GM23338 (cell line): ENCODE results near the gene CHI3L1.

Source experiments
- CREB1 ChIP-seq: fragments of 250-450 bp; sonication (Bioruptor Pico); IDR thresholded peaks from 2 replicates; pipeline ENCODE4 v1.5.0; 2020; ENCODE audit warnings: low read depth, mild to moderate bottlenecking, moderate library complexity
- EZH2 ChIP-seq: fragments of 200-600 bp; sonication (generic); IDR thresholded peaks from one replicate; pipeline ENCODE4 v1.8.0; 2017; ENCODE audit warnings: antibody characterized with exemption, mild to moderate bottlenecking, low read depth; ENCODE audit not compliant: unreplicated experiment
- EZH2phosphoT487 ChIP-seq: fragments of 200-600 bp; sonication (generic); IDR thresholded peaks from one replicate; pipeline ENCODE4 v1.8.1; 2018; ENCODE audit warnings: antibody characterized with exemption; ENCODE audit not compliant: unreplicated experiment
- JUNB ChIP-seq: IDR thresholded peaks from one replicate; pipeline ENCODE4 v1.6.1; 2016; ENCODE audit warnings: antibody characterized with exemption; ENCODE audit not compliant: unreplicated experiment
- NANOG ChIP-seq: IDR thresholded peaks from 2 replicates; pipeline ENCODE4 v1.6.1; 2016; ENCODE audit warnings: antibody characterized with exemption, borderline replicate concordance
- POLR2AphosphoS5 ChIP-seq: IDR thresholded peaks from 2 replicates; pipeline ENCODE4 v1.6.1; 2016; ENCODE audit warnings: antibody characterized with exemption, low read depth
- STAT1 ChIP-seq: IDR thresholded peaks from one replicate; pipeline ENCODE4 v1.6.1; 2016; ENCODE audit warnings: antibody characterized with exemption; ENCODE audit not compliant: unreplicated experiment
- ZNF114 ChIP-seq: fragments of 250-450 bp; sonication (Bioruptor Pico); IDR thresholded peaks from 2 replicates; pipeline ENCODE4 v1.5.0; 2020; ENCODE audit warnings: mild to moderate bottlenecking, moderate library complexity
- ZNF331 ChIP-seq: fragments of 250-450 bp; sonication (Bioruptor Pico); IDR thresholded peaks from 2 replicates; pipeline ENCODE4 v1.5.0; 2020; ENCODE audit warnings: low read depth, mild to moderate bottlenecking, moderate library complexity
- TF ChIP-seq, protein P1 (sequence below), 2 experiments: fragments of 200-600 bp in 1 of 2; sonication (generic) in 1 of 2; conservative IDR thresholded peaks; 2 replicates each; pipeline versions ENCODE4 v1.5.1 to v1.6.1; 2016 to 2017; ENCODE audit warnings: antibody characterized with exemption in 2 of 2, low read depth in 2 of 2, mild to moderate bottlenecking in 2 of 2, moderate library complexity in 1 of 2
- TF ChIP-seq, protein P2 (sequence below): IDR thresholded peaks from one replicate; pipeline ENCODE4 v1.6.1; 2018; ENCODE audit warnings: antibody characterized with exemption; ENCODE audit not compliant: unreplicated experiment
- TF ChIP-seq, protein P3 (sequence below): IDR thresholded peaks from 2 replicates; pipeline ENCODE4 v1.6.1; 2016; ENCODE audit warnings: antibody characterized with exemption
- TF ChIP-seq, protein P4 (sequence below): fragments of 250-450 bp; sonication (Bioruptor Pico); IDR thresholded peaks from 2 replicates; pipeline ENCODE4 v1.5.0; 2020; ENCODE audit warnings: mild to moderate bottlenecking, moderate library complexity

DNA sequence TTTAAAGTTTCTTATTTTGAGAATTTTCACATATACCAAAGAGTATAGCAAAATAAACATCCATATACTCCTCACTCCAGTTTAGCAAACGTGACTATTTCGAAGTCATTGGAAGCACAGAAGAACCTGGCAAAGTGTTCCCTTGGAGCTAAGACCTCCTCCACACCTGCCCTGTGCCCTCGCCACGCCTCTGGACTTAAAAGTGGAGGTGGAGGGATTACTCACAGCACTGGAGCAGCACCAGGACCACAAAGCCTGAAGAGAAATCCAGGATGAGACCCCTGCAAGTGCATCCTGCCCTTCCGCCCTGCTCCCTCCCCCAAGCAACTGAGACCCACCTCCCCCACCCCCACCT is 436 bp downstream of the CHI3L1 start:
- TF ChIP-seq, protein P1, sequence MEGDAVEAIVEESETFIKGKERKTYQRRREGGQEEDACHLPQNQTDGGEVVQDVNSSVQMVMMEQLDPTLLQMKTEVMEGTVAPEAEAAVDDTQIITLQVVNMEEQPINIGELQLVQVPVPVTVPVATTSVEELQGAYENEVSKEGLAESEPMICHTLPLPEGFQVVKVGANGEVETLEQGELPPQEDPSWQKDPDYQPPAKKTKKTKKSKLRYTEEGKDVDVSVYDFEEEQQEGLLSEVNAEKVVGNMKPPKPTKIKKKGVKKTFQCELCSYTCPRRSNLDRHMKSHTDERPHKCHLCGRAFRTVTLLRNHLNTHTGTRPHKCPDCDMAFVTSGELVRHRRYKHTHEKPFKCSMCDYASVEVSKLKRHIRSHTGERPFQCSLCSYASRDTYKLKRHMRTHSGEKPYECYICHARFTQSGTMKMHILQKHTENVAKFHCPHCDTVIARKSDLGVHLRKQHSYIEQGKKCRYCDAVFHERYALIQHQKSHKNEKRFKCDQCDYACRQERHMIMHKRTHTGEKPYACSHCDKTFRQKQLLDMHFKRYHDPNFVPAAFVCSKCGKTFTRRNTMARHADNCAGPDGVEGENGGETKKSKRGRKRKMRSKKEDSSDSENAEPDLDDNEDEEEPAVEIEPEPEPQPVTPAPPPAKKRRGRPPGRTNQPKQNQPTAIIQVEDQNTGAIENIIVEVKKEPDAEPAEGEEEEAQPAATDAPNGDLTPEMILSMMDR (conservative IDR thresholded peaks at IDR 0.05; ENCODE audit: low read depth in 2 of 2) = no peak
- no peak for TF ChIP-seq JUNB
- TF ChIP-seq ZNF114 (CRISPR knock-in tag) = no peak
- TF ChIP-seq POLR2AphosphoS5 = no peak
- no peak for TF ChIP-seq EZH2phosphoT487
- TF ChIP-seq, protein P2, sequence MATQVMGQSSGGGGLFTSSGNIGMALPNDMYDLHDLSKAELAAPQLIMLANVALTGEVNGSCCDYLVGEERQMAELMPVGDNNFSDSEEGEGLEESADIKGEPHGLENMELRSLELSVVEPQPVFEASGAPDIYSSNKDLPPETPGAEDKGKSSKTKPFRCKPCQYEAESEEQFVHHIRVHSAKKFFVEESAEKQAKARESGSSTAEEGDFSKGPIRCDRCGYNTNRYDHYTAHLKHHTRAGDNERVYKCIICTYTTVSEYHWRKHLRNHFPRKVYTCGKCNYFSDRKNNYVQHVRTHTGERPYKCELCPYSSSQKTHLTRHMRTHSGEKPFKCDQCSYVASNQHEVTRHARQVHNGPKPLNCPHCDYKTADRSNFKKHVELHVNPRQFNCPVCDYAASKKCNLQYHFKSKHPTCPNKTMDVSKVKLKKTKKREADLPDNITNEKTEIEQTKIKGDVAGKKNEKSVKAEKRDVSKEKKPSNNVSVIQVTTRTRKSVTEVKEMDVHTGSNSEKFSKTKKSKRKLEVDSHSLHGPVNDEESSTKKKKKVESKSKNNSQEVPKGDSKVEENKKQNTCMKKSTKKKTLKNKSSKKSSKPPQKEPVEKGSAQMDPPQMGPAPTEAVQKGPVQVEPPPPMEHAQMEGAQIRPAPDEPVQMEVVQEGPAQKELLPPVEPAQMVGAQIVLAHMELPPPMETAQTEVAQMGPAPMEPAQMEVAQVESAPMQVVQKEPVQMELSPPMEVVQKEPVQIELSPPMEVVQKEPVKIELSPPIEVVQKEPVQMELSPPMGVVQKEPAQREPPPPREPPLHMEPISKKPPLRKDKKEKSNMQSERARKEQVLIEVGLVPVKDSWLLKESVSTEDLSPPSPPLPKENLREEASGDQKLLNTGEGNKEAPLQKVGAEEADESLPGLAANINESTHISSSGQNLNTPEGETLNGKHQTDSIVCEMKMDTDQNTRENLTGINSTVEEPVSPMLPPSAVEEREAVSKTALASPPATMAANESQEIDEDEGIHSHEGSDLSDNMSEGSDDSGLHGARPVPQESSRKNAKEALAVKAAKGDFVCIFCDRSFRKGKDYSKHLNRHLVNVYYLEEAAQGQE = no peak
- TF ChIP-seq EZH2 = no peak
- TF ChIP-seq CREB1 (CRISPR knock-in tag) = no peak
- TF ChIP-seq STAT1 = no peak
- TF ChIP-seq NANOG = no peak
- TF ChIP-seq, protein P3, sequence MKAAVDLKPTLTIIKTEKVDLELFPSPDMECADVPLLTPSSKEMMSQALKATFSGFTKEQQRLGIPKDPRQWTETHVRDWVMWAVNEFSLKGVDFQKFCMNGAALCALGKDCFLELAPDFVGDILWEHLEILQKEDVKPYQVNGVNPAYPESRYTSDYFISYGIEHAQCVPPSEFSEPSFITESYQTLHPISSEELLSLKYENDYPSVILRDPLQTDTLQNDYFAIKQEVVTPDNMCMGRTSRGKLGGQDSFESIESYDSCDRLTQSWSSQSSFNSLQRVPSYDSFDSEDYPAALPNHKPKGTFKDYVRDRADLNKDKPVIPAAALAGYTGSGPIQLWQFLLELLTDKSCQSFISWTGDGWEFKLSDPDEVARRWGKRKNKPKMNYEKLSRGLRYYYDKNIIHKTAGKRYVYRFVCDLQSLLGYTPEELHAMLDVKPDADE = no peak
- TF ChIP-seq, protein P4, sequence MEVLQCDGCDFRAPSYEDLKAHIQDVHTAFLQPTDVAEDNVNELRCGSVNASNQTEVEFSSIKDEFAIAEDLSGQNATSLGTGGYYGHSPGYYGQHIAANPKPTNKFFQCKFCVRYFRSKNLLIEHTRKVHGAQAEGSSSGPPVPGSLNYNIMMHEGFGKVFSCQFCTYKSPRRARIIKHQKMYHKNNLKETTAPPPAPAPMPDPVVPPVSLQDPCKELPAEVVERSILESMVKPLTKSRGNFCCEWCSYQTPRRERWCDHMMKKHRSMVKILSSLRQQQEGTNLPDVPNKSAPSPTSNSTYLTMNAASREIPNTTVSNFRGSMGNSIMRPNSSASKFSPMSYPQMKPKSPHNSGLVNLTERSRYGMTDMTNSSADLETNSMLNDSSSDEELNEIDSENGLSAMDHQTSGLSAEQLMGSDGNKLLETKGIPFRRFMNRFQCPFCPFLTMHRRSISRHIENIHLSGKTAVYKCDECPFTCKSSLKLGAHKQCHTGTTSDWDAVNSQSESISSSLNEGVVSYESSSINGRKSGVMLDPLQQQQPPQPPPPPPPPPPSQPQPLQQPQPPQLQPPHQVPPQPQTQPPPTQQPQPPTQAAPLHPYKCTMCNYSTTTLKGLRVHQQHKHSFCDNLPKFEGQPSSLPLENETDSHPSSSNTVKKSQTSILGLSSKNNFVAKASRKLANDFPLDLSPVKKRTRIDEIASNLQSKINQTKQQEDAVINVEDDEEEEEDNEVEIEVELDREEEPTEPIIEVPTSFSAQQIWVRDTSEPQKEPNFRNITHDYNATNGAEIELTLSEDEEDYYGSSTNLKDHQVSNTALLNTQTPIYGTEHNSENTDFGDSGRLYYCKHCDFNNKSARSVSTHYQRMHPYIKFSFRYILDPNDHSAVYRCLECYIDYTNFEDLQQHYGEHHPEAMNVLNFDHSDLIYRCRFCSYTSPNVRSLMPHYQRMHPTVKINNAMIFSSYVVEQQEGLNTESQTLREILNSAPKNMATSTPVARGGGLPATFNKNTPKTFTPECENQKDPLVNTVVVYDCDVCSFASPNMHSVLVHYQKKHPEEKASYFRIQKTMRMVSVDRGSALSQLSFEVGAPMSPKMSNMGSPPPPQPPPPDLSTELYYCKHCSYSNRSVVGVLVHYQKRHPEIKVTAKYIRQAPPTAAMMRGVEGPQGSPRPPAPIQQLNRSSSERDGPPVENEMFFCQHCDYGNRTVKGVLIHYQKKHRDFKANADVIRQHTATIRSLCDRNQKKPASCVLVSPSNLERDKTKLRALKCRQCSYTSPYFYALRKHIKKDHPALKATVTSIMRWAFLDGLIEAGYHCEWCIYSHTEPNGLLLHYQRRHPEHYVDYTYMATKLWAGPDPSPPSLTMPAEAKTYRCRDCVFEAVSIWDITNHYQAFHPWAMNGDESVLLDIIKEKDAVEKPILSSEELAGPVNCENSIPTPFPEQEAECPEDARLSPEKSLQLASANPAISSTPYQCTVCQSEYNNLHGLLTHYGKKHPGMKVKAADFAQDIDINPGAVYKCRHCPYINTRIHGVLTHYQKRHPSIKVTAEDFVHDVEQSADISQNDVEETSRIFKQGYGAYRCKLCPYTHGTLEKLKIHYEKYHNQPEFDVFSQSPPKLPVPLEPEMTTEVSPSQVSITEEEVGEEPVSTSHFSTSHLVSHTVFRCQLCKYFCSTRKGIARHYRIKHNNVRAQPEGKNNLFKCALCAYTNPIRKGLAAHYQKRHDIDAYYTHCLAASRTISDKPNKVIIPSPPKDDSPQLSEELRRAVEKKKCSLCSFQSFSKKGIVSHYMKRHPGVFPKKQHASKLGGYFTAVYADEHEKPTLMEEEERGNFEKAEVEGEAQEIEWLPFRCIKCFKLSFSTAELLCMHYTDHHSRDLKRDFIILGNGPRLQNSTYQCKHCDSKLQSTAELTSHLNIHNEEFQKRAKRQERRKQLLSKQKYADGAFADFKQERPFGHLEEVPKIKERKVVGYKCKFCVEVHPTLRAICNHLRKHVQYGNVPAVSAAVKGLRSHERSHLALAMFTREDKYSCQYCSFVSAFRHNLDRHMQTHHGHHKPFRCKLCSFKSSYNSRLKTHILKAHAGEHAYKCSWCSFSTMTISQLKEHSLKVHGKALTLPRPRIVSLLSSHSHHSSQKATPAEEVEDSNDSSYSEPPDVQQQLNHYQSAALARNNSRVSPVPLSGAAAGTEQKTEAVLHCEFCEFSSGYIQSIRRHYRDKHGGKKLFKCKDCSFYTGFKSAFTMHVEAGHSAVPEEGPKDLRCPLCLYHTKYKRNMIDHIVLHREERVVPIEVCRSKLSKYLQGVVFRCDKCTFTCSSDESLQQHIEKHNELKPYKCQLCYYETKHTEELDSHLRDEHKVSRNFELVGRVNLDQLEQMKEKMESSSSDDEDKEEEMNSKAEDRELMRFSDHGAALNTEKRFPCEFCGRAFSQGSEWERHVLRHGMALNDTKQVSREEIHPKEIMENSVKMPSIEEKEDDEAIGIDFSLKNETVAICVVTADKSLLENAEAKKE = no peak
- TF ChIP-seq ZNF331 (CRISPR knock-in tag) = no peak
